Endothelial cell of hepatic sinusoid (primary cell): ENCODE measurements around the gene TMC5.
"Not testable (repeated sequence)": the region's sequence is repeated elsewhere in the genome, so short reads cannot be mapped to it uniquely, and the experiment has no call there.

ENCODE experiments used
- in situ Hi-C: cut with HindIII; loops from 2 replicates; pipeline ENCODE4 v1.10.0; 2017; ENCODE audit warnings: low sequenced_read_pairs

The TMC5 gene, protein sequence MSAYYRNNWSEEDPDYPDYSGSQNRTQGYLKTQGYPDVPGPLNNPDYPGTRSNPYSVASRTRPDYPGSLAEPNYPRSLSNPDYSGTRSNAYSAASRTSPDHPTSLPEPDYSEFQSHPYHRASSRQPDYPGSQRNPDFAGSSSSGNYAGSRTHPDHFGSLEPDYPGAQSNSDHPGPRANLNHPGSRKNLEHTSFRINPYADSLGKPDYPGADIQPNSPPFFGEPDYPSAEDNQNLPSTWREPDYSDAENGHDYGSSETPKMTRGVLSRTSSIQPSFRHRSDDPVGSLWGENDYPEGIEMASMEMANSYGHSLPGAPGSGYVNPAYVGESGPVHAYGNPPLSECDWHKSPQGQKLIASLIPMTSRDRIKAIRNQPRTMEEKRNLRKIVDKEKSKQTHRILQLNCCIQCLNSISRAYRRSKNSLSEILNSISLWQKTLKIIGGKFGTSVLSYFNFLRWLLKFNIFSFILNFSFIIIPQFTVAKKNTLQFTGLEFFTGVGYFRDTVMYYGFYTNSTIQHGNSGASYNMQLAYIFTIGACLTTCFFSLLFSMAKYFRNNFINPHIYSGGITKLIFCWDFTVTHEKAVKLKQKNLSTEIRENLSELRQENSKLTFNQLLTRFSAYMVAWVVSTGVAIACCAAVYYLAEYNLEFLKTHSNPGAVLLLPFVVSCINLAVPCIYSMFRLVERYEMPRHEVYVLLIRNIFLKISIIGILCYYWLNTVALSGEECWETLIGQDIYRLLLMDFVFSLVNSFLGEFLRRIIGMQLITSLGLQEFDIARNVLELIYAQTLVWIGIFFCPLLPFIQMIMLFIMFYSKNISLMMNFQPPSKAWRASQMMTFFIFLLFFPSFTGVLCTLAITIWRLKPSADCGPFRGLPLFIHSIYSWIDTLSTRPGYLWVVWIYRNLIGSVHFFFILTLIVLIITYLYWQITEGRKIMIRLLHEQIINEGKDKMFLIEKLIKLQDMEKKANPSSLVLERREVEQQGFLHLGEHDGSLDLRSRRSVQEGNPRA

DNA sequence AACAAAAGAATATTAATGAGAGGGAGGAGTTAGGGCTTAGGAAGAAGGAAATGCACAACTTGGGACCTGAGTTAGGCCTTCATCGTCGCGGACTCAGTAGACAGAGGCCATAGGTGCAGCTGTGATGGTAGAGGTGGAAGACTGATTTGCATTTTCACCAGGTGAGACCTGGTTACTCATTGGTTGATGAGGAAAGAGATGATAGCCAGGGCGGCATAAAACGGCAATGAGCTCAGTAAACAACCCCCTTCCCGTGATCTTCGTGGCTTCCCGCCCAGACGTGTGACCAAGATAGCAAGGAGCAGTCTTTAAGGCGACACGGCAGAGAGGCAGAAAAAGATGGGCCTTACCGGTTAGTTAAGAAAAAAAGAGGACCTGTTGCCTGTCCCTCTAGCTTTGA is at the start of gene TMC5:
TMC5 (plus strand) TSS at position 244 of the 400 bp plus-strand sequence. CDS start 22,156 bp downstream, outside the sequence.
- in situ Hi-C loops = no loop called here

DNA sequence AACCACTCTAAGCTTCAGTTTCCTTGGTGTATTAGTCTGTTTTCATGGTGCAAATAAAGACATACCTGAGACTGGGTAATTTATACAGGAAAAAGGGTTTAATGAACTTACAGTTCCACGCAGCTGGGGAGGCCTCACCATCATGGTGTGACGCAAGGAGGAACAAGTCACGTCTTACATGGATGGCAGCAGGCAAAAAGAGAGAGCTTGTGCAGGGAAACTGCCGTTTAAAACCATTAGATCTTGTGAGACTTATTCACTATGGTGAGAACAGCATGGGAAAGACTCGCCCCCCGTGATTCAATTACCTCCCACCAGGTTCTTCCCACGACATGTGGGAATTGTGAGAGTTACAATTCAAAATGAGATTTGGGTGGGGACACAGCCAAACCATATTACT is 45.1 kb upstream of the TMC5 start:
- in situ Hi-C loops = not testable (repeated sequence)

DNA sequence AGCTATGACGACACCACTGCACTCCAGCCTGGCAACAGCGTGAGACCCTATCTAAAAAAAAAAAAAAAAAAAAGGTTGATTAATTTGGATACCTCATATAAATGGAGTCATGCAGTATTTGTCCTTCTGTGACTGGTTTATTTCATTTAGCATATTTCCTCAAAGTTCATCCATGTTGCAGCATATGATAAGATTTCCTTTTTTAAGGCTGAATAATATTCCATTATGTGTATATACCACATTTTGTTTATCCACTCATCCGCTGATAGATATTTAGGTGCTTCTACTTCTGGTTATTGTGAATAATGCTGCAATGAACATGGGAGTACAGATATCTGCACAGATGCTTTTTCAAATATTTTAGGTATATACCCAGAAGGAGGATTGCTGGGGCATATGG is 43.3 kb upstream of the TMC5 start:
- in situ Hi-C loops = no loop called here

DNA sequence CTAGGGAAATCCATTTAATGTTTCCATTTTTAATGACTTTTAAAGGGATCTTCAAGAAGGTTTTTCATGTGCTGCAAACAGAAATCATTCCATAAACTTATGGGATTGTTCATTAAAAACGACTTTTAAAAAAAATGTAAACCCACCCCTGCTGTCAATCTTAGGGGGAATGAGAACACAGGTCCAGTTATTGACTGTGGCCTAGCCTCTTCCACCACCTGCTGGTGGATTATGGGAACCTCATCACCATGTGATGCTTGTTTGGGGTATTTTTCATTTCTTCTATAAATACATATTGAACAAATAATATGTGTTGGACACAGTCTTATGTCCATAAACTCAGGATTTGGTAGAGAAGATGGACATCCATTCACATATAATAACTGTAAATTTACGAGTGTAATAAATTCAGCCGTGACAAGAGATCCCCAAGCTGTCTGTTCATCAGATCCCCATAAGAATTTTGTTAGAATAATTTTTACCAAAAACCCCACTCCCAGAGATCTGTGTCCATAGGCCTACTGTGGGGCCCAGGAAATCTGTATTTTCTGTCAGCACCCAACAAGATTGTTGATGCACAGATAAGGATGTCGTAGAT is 42.0 kb upstream of the TMC5 start:
- in situ Hi-C loops = no loop called here

DNA sequence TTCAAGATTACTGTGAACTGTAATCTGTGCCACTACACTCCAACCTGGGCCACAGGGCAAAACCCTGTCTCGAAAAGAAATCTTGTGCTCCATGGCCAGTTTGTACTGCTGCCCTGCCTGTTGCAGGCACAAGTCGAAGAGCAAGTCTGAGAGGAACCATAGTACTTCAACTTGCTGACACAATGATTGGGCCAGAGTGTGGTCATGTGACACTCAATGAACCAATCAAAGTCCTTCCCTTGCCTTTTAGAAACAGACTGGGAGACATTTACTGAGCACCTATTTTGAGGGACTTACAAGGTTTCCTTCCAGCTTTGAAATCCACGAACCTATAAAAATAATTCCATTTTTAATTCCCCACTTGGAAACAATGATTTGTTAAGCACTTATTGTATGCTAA is 39.8 kb upstream of the TMC5 start:
- in situ Hi-C loops = no loop called here

DNA sequence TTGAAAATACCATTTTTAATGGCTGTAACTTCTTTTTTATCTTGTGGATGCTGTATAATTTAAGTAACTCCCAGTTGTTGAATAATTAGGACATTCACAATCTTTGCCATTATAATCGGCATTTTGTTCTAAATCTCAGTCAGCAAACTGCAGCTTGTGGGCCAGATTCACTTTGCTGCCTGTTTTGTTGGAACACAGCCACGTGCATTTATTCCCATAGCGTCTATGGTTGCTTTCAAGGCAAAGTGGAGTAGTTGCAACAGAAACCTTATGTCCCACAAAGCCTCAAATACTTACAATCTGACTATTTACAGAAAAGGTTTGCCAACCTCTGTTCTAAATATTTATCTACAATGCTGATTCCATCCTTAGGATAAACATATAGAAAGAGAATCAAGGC is 39.2 kb upstream of the TMC5 start:
- in situ Hi-C loops = no loop called here

DNA sequence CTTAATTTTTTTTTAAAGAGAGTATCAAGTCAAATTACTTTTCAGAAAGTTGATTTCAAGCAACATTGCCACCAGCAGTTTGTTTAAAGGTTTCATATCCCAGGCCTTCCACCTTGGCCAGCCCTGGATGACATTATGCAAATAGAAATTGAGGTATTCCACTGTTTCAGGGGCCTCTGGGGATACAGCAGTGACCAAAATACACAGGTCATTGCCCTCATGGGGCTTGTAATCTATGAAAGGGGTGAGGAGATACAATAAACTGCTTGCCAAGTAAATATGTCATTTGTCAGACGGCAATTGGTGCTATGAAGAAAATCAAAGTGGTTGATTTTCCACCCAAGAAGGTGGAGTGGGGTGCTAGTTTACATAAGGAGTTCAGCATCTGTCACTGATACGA is 37.8 kb upstream of the TMC5 start:
- in situ Hi-C loops = no loop called here

DNA sequence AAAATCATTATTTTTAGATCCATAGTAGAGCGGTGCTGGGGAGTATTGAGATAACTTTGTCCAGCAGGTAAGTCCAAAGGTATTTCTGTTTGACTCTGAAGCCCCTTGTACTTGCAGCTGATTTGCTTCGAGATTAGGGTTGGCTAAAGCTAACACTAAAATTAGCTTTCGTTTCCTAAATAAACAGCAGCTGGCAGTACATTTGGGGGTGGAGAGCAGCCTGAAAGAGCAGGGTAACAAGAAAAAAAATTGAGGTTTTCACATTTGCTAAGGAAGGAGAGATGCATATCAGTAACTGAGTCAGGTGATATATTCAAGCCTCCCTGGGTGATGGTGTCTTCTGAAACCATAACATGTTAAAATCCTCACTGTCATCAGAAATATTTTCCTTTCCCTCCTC is 37.4 kb upstream of the TMC5 start:
- in situ Hi-C loops = no loop called here

DNA sequence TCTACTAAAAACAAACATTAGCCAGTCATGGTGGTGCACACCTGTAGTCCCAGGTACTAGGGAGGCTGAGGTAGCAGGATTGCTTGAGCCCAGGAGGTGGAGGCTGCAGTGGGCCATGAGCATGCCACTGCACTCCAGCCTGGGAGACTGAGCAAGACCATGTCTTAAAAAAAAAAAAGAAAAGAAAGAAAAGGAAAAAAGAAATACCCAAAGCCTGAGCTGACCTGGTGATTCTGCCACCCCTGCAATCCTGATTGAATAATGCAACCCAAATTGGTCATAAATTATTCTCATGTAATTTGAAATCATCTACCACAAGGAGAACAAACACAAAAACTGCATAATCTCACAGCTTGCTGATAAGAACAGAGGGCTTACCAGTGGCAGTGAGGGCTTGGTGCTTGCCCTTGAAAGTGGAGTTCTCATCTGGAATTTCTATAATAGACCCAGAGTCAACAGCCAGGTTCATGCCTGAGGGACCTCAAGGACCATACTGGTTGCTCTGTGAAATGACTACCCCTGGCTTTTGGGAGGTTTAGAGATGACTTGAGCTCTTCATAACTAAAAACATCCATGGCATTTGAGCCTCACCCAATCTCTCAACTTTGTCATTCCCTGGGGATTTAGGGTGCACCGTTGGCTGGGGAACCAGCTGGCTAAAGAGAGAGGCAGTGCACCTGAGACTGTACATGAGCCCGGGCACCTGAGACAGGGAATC is 35.4 kb upstream of the TMC5 start:
- in situ Hi-C loops = no loop called here

DNA sequence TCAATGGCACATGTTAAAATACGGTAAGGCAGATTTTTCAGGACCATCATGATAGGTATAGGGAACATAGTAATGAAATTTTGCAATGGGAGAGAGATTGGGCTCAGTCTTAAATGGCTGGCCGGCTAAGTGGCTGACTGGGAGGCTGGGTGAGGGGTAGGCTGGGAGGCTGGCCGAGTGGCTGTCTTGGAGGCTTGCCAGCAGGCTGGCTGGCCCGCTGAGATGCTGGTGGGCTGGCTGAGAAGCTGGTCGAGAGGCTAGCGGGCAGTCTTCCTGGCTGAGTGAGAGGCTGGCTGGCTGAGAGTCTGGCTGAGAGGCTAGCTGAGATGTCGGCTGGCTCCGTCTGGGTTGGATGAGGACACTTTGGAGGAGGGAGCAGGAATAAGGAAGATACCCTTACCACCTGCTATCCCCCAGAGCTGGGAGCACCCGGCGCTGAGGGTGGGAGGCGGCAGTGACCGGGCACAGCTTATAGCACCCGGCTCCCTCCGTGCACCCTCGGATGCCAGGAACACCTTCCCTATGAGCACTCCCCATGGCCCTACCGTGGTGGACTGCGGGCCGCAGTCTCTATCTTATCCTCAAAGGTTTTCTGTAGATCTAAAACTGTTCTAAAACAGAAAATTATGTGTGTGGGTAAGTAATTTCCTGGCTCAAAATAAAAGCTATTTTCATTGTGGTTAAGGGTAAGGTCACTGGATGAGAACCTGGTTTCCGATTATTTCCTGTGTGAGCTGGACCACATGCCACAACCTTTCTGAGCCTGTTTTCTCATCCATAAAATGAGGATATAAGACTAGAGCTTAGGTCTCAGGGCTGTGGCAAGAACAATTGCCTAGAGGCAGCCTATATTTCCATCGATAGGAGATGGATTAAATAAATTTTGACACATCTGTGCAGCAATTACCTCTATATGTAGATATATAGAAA is 34.5 kb upstream of the TMC5 start:
- in situ Hi-C loops = no loop called here

DNA sequence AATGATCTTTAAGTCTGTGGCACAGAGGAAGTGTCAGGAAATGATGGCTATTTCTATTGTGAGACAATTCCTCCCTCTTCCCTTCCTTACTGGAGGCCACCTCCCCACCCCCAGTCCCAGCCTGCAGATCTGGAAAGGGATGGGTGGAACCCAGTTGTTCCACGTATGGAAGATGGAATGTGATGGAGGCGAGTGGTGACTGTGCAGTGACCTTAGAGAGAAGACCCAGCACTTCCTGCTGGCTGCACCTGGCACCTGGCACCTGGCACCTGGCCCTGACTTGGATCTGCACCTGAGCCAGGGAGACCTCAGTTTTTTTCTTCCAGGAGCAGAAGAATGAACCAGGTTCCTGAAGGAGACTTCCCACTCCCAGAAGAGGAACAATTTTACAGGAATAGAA is 33.0 kb upstream of the TMC5 start:
- in situ Hi-C loops = no loop called here

DNA sequence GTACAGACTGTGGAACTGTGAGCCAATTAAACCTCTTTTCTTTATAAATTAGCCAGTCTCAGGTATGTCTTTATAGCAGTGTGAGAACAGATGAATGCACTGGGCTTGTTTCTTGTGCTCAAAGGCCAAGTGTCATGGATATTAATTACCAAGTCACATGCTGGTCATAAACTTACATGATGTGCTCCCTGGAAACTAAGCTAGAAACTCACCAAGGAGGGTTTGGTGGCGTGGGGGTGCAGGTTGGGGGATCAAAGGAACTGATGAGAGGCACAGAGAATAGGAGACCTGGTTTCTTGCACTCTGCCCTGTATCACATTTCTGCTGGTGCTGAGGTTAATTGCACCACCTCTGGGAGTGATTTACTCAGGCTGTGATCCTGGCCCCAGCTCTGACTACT is 31.2 kb upstream of the TMC5 start:
- in situ Hi-C loops = no loop called here

DNA sequence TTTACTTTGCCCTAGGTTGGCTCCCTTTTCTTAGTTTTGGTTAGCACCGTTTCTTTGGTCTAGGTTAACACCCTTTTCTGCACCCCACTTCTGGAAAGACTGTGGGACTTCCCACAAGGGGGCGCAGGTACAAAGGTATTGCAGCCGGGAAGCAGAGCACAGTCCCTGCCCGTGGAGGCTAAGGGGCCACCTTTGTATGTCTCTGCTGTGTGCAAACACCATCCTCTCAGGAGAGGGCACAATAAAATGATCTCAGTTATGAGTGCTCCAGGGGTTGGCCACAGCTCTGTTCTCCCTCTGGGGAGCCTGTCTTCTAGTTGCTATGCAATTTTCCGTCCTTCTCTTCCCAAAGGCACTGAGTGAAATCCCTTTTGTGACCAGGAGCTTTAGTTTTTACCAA is 28.4 kb upstream of the TMC5 start:
- in situ Hi-C loops = no loop called here

DNA sequence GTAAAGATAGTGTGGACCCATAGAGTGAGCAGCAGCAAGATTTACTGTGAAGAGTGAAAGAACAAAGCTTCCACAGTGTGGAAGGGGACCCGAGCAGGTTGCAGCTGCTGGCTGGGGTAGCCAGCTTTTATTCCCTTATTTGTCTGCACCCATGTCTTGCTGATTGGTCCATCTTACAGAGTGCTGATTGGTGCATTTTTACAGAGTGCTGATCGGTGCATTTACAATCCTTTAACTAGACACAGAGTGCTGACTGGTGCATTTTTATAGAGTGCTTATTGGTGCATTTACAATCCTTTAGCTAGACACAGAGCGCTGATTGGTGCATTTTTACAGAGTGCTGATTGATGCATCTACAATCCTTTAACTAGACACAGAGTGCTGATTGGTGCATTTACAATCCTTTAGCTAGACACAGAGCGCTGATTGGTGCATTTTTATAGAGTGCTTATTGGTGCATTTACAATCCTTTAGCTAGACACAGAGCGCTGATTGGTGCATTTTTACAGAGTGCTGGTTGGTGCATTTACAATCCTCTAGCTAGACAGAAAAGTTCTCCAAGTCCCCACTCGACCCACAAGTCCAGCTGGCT is 26.4 kb upstream of the TMC5 start:
- in situ Hi-C loops = loop anchor here (5.0 kb wide), 1 partner anchor 54 kb away; no protein-coding TSS in a partner anchor

DNA sequence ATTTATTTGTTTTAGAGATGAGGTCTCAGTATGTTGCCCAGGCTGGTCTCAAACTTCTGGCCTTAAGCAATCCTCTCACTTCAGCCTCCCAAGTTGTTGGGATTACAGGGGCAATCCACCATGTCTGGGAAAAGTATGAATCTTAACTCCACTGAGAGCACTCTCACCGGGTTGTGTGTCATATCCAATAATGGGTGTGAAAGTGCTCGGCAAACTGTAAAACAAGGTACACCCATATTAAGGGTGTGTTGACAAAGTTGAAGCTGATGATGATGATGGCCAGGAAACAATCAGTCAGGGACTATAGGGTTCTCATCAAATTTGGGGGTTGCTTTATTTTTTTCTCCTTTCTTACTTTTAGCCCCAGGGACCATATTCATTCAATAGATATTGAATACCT is 25.3 kb upstream of the TMC5 start:
- in situ Hi-C loops = loop anchor here (5.0 kb wide), 1 partner anchor 55 kb away; no protein-coding TSS in a partner anchor

DNA sequence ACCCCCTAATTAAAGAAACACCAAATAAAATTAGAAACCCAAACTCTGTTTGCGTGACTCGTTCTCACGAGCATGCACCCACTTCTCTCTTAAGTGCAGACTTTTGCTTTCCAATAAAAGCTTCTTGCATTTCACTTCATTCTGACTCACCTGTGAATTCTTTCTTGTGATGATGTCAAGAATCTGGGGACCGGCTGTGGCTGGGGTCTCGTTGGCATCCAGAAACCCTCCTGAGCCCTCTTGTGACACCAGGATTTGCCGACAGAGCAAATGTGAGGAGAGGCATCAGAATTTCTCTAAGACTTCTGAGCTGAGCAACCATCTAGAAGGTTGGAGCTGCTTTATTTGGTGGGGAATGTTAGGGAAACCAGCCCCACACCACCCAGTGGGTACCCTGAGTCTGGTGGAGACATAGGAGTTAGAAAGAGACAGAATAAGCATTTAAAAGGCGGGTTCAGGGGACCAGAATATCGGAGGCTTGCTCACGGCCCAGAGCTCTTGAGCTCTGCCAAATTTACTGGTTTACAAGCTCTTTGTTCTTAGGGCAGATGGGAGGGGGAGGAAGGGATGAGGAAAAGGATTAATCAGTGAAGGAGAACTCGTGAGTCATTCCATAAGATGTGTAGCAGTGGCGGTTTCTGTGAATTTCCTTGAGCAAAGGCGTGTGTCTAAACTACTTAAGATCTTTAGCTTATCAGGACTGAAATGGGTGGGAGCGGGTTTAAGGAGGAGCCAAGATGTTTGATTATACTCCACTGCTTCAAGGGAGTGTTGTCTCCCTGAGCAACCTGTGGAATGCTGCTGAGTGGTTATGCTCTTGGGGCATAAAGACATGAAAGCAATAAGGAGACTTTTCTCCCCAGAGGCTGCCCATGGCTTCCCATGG is 24.2 kb upstream of the TMC5 start:
- in situ Hi-C loops = loop anchor here (5.0 kb wide), 1 partner anchor 56 kb away; no protein-coding TSS in a partner anchor

DNA sequence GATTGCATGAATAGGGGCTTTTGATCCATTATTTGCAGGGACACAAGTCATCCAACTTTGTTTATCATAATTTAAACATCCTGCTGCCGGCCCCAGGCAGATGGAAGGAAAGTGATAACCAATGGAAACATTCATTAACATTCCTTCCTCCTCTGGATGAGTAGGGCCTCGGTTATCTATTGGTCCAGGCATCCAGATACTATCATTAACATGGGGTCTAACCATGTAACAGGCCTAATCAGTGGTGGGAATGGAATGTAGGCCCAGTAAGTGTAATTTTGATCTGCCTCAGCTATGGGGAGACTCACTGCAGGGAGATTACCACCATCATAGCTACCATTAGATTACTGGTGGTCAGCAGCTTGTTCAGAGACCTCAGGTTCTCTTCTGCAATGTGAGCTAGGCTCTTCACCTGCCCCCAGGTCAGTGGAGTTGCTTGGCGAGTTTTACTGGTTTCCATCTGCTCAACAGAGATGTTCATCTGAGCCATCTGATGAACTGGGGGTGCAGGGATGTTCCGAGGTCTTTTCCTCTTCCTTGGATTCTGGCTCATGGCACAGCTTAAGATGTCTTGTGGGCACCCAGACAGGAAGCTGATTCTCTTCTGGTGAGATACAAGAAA is 21.9 kb upstream of the TMC5 start:
- in situ Hi-C loops = not testable (repeated sequence)

DNA sequence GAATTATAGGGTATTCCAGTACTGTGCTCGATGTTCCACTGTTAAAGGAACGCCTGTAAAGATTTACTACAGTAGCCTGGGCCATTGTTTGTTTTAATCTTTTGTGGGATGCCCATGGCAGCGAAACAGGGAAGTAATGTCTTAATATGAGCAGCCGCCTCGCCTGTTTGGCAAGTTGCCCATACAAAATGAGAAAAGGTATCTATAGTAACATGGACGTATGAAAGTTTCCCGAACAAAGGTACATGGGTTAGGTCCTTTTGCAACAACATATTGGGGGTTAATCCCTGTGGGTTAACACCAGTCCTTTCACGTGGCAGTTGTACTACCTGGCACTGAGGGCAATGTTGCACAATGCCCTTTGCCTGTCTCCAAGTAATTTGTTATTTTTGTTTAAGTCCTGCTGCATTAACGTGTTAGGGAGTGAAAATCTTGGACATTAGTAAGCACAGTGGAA is 21.1 kb upstream of the TMC5 start:
- in situ Hi-C loops = no loop called here
